Measurements from ENCODE around the gene ISYNA1. TPM values are rescaled to one million over a fixed set of nuclear protein-coding genes. Genes with fewer than 3 reads are reported as not detected.

The ISYNA1 gene
- total RNA-seq, 1 donor: 8.0 TPM

DNA sequence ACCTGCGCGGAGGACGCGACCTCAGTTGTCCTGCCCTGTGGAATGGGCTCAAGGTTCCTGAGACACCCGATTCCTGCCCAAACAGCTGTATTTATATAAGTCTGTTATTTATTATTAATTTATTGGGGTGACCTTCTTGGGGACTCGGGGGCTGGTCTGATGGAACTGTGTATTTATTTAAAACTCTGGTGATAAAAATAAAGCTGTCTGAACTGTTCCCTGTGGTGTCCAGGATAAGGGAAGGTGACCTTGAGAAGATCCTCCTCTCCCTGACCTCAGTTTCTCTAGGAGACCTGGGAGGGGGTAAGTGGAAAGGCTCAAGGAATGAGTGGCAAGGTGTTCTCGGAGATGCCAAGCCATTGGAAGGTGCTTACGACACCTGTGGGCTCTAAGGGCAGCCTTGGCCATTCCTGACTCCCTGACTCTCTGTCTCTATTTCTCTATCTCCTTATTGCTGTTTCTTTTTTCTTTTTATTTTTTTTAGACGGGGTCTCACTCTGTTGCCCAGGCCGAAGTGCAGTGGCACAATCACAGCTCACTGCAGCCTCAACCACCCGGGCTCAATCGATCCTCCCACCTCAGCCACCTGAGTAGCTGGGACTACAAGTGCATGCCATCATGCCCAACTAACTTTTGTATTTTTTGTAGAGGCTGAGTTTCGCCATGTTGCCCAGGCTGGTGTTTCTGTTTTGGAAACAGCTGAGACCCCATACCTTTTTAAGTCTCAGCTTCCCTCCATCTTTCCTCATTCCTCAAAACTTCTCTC lies 48.8 kb downstream of the ISYNA1 start:
- TF ChIP-seq, protein P1, sequence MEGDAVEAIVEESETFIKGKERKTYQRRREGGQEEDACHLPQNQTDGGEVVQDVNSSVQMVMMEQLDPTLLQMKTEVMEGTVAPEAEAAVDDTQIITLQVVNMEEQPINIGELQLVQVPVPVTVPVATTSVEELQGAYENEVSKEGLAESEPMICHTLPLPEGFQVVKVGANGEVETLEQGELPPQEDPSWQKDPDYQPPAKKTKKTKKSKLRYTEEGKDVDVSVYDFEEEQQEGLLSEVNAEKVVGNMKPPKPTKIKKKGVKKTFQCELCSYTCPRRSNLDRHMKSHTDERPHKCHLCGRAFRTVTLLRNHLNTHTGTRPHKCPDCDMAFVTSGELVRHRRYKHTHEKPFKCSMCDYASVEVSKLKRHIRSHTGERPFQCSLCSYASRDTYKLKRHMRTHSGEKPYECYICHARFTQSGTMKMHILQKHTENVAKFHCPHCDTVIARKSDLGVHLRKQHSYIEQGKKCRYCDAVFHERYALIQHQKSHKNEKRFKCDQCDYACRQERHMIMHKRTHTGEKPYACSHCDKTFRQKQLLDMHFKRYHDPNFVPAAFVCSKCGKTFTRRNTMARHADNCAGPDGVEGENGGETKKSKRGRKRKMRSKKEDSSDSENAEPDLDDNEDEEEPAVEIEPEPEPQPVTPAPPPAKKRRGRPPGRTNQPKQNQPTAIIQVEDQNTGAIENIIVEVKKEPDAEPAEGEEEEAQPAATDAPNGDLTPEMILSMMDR (IDR thresholded peaks at IDR 0.05; ENCODE audit: extremely low read depth, low read depth, low read length): no peak
- Histone ChIP-seq H3K27ac (ENCODE audit: low read depth, low read length) (no peak overlapping the region), H3K9me3 (ENCODE audit: low read depth, low read length) (no peaks in the 10 kb centered on the region), H4K20me1 (ENCODE audit: insufficient read depth, low read length) (no peaks in the 10 kb centered on the region), H2AFZ (ENCODE audit: low read length) (no peak overlapping the region), H3K4me2 (ENCODE audit: insufficient read depth, low read length) (peak overlapping the region; percentile 78), H3K4me1 (ENCODE audit: insufficient read depth, low read length) (peaks cover 14% of the 10 kb centered on the region), H3K27me3 (ENCODE audit: insufficient read depth, low read length) (no peaks in the 10 kb centered on the region), H3K79me2 (ENCODE audit: insufficient read depth, low read length) (peaks cover 12% of the 10 kb centered on the region), H3K4me3 (ENCODE audit: insufficient read depth, low read length) (peak overlapping the region; percentile 77), H3K36me3 (ENCODE audit: insufficient read depth, low read length) (peaks cover 14% of the 10 kb centered on the region)
- DNase-seq (ENCODE audit: insufficient read length, low spot score, missing footprints): peak; percentile 43

DNA sequence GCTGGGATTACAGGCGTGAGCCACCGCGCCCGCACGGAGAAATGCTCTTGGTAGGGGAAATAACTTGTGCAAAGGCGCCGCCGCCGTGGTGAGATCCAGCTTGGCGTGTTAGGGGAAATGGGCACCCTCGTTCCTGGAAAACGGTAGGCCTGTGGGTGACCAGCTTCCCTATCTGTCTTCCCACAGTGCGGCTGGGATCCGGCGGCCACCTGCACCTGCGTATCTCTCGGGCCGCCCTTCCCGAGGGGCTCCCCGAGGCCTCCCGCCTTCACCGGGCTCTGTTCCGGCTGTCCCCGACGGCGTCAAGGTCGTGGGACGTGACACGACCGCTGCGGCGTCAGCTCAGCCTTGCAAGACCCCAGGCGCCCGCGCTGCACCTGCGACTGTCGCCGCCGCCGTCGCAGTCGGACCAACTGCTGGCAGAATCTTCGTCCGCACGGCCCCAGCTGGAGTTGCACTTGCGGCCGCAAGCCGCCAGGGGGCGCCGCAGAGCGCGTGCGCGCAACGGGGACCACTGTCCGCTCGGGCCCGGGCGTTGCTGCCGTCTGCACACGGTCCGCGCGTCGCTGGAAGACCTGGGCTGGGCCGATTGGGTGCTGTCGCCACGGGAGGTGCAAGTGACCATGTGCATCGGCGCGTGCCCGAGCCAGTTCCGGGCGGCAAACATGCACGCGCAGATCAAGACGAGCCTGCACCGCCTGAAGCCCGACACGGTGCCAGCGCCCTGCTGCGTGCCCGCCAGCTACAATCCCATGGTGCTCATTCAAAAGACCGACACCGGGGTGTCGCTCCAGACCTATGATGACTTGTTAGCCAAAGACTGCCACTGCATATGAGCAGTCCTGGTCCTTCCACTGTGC lies 49.6 kb downstream of the ISYNA1 start:
- Histone ChIP-seq H3K27me3 (ENCODE audit: insufficient read depth, low read length) (no peaks in the 10 kb centered on the region), H2AFZ (ENCODE audit: low read length) (peak overlapping the region; percentile 47), H3K9me3 (ENCODE audit: low read depth, low read length) (no peaks in the 10 kb centered on the region), H3K36me3 (ENCODE audit: insufficient read depth, low read length) (peaks cover 14% of the 10 kb centered on the region), H3K4me3 (ENCODE audit: insufficient read depth, low read length) (peak overlapping the region; percentile 77), H3K4me2 (ENCODE audit: insufficient read depth, low read length) (peak overlapping the region; percentile 78), H4K20me1 (ENCODE audit: insufficient read depth, low read length) (no peaks in the 10 kb centered on the region), H3K4me1 (ENCODE audit: insufficient read depth, low read length) (peaks cover 14% of the 10 kb centered on the region), H3K79me2 (ENCODE audit: insufficient read depth, low read length) (peaks cover 12% of the 10 kb centered on the region), H3K27ac (ENCODE audit: low read depth, low read length) (no peak overlapping the region)
- peak; percentile 96 for DNase-seq (ENCODE audit: insufficient read length, low spot score, missing footprints)
- TF ChIP-seq, protein P1 (IDR thresholded peaks at IDR 0.05; ENCODE audit: extremely low read depth, low read depth, low read length): peak; percentile 84

DNA sequence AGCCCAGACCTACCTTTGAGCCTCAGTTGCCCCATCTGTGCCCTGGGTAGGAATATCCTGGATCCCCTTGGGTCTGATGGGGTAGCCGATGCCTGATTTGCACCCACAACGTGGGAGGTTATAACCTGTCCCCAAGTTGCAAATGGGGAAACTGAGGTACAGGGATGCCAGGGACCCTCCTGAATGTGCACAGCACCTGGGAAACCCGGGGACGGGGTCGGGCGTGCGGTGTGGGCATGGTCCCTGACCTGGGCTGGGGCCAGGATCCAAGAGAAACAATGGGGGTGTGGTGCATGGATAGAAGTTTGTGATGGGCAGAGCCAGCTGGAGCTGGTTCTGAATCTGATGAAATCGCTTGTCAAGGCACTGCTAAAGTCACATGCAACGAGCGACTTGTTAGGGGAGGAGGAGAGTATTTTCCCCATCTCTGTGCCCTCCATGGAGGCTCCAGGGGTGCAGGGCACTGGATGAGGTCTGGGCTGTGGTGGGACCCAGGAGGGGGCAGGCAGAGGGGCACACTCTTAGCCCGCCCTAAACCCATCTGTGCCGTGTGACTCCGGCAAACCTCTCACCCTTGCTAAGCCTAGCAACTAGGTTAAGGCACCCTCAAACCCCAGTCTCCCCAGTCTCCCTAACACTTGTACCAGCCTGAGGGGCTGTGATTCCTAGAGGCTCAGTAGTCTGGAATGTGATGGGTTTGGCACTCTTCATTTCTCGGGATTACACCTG lies 51.2 kb downstream of the ISYNA1 start:
- Histone ChIP-seq H3K36me3 (ENCODE audit: insufficient read depth, low read length) (peaks cover 14% of the 10 kb centered on the region), H2AFZ (ENCODE audit: low read length) (no peak overlapping the region), H3K9me3 (ENCODE audit: low read depth, low read length) (no peaks in the 10 kb centered on the region), H3K4me3 (ENCODE audit: insufficient read depth, low read length) (peak overlapping the region; percentile 77), H3K79me2 (ENCODE audit: insufficient read depth, low read length) (peaks cover 12% of the 10 kb centered on the region), H3K4me1 (ENCODE audit: insufficient read depth, low read length) (peaks cover 10% of the 10 kb centered on the region), H4K20me1 (ENCODE audit: insufficient read depth, low read length) (no peaks in the 10 kb centered on the region), H3K27me3 (ENCODE audit: insufficient read depth, low read length) (no peaks in the 10 kb centered on the region), H3K4me2 (ENCODE audit: insufficient read depth, low read length) (peak overlapping the region; percentile 78), H3K27ac (ENCODE audit: low read depth, low read length) (no peak overlapping the region)
- TF ChIP-seq, protein P1 (IDR thresholded peaks at IDR 0.05; ENCODE audit: extremely low read depth, low read depth, low read length): no peak
- peak; percentile 93 for DNase-seq (ENCODE audit: insufficient read length, low spot score, missing footprints)

All from osteoblast (primary cell).